ENCODE results near the gene IZUMO1.
"Not testable (repeated sequence)": the region's sequence is repeated elsewhere in the genome, so short reads cannot be mapped to it uniquely, and the experiment has no call there.

IZUMO1 gene

GRCh38 chr19:48735031-48735615 lies 11.6 kb downstream of the IZUMO1 start:
- peak; percentile 84 for DNase-seq

- no peak for DNase-seq
Measured at GRCh38 chr19:48734625-48735024, 12.1 kb downstream of the IZUMO1 start.

GRCh38 chr19:48731452-48731851 lies 15.3 kb downstream of the IZUMO1 start:
- no peak for DNase-seq

GRCh38 chr19:48728911-48729664 lies 17.6 kb downstream of the IZUMO1 start:
- DNase-seq: no peak

- no peak for DNase-seq
Measured at GRCh38 chr19:48726556-48726955, 20.2 kb downstream of the IZUMO1 start.

GRCh38 chr19:48724796-48725753 lies 21.6 kb downstream of the IZUMO1 start:
- DNase-seq: peak; percentile 41

GRCh38 chr19:48722196-48722708 lies 24.5 kb downstream of the IZUMO1 start:
- DNase-seq: no peak

- DNase-seq: peak; percentile 99
Measured at GRCh38 chr19:48720613-48721296, 26.0 kb downstream of the IZUMO1 start.

- DNase-seq: no peak
Measured at GRCh38 chr19:48720251-48720612, 26.5 kb downstream of the IZUMO1 start.

GRCh38 chr19:48719263-48720171 lies 27.2 kb downstream of the IZUMO1 start, which contains the start of gene MAMSTR:
Gene MAMSTR, minus strand, starts transcription at chr19:48719725. Its CDS starts 694 bp downstream, at chr19:48719031.
- DNase-seq: peak; percentile 60

- DNase-seq: no peak
Measured at GRCh38 chr19:48718711-48719231, 27.9 kb downstream of the IZUMO1 start.

GRCh38 chr19:48718106-48718505 lies 28.6 kb downstream of the IZUMO1 start:
- not testable (repeated sequence) for DNase-seq

GRCh38 chr19:48716562-48717291 lies 30.0 kb downstream of the IZUMO1 start:
- peak; percentile 28 for DNase-seq

- DNase-seq: no peak
Measured at GRCh38 chr19:48715681-48716171, 31.0 kb downstream of the IZUMO1 start.

- no peak for DNase-seq
Measured at GRCh38 chr19:48714759-48715675, 31.7 kb downstream of the IZUMO1 start.

GRCh38 chr19:48713864-48714755 lies 32.6 kb downstream of the IZUMO1 start:
- peak; percentile 98 for DNase-seq

GRCh38 chr19:48713041-48713863 lies 33.5 kb downstream of the IZUMO1 start:
- no peak for DNase-seq

Data from NCI-H2171 (cell line).